H1 (cell line): ENCODE results near the gene SIX3. TPM values are rescaled to one million over a fixed set of nuclear protein-coding genes. Genes with fewer than 3 reads are reported as not detected.

Source experiments
- CTCF ChIA-PET: fragments of 300-600 bp; sonication (Branson Sonifier 250); formaldehyde crosslinking; loops from one replicate; lab custom pipeline; 2021; ENCODE audit not compliant: partially characterized antibody; lab: Charles Lee
- POLR2A ChIA-PET: fragments of 300-600 bp; sonication (Branson Sonifier 250); formaldehyde crosslinking; loops from one replicate; lab custom pipeline; 2021; ENCODE audit warnings: inconsistent platforms; ENCODE audit not compliant: partially characterized antibody; lab: Charles Lee
- DNase-seq, 2 experiments: peaks; one replicate each; pipeline versions ENCODE4 v3.0.0 to v3.0.0-alpha.2; 2010 to 2022; ENCODE audit warnings: low spot score in 2 of 2, low read depth in 1 of 2, mixed read lengths in 1 of 2
- FAIRE-seq: peaks from 2 replicates; lab custom pipeline; 2011; peaks lifted over from hg19 to GRCh38; lab: Jason Lieb, UNC
- H2AFZ ChIP-seq: 2 replicates; pipeline ENCODE4 v1.8.1; 2012; ENCODE audit warnings: low read length, inconsistent platforms
- H2AK5ac ChIP-seq: 2 replicates; pipeline ENCODE4 v1.6.1; 2013; ENCODE audit warnings: low read depth, low read length
- H2BK120ac ChIP-seq: replicated peaks from 2 replicates; pipeline ENCODE3; 2013; ENCODE audit warnings: low read depth, low read length, inconsistent platforms
- H2BK12ac ChIP-seq: 2 replicates; pipeline ENCODE4 v1.6.1; 2013; ENCODE audit warnings: low read depth, low read length
- H2BK15ac ChIP-seq: 2 replicates; pipeline ENCODE4 v1.6.1; 2013; ENCODE audit warnings: low read length
- H2BK20ac ChIP-seq: 2 replicates; pipeline ENCODE4 v1.6.1; 2013; ENCODE audit warnings: low read length
- H2BK5ac ChIP-seq: 2 replicates; pipeline ENCODE4 v1.6.1; 2013; ENCODE audit warnings: low read depth, low read length
- H3K14ac ChIP-seq: 2 replicates; pipeline ENCODE4 v1.6.1; 2013; ENCODE audit warnings: inconsistent platforms; ENCODE audit not compliant: insufficient read length
- H3K18ac ChIP-seq: 2 replicates; pipeline ENCODE4 v1.6.1; 2013; ENCODE audit warnings: low read length; ENCODE audit errors: extremely low read depth
- H3K23ac ChIP-seq: 2 replicates; pipeline ENCODE4 v1.6.1; 2013; ENCODE audit warnings: inconsistent platforms; ENCODE audit not compliant: insufficient read length
- H3K23me2 ChIP-seq: 2 replicates; pipeline ENCODE4 v1.6.1; 2013; ENCODE audit warnings: low read depth, low read length
- H3K27ac ChIP-seq: 2 replicates; pipeline ENCODE4 v1.6.1; 2011; ENCODE audit warnings: low read depth, low read length, inconsistent platforms
- H3K27me3 ChIP-seq, 4 experiments: replicated peaks in 1 of 4; 1 replicate in 1 of 4; 2 replicates in 3 of 4; pipeline versions ENCODE4 v1.6.1 to v1.8.1; 2011 to 2013; ENCODE audit warnings: low read length in 3 of 4, mild to moderate bottlenecking in 3 of 4, inconsistent platforms in 2 of 4, mixed read lengths in 2 of 4, moderate library complexity in 1 of 4; ENCODE audit not compliant: control insufficient read depth in 3 of 4, insufficient read depth in 3 of 4; ENCODE audit errors: extremely low read depth in 1 of 4
- H3K36me3 ChIP-seq, 4 experiments: 2 replicates each; pipeline versions ENCODE4 v1.6.1 to v1.8.1; 2011 to 2013; ENCODE audit warnings: mild to moderate bottlenecking in 4 of 4, low read length in 3 of 4, moderate library complexity in 2 of 4, control low read depth in 1 of 4, inconsistent platforms in 1 of 4; ENCODE audit not compliant: insufficient read depth in 4 of 4, control insufficient read depth in 2 of 4
- H3K4ac ChIP-seq: replicated peaks from 2 replicates; pipeline ENCODE3; 2013; ENCODE audit warnings: low read length, low read depth, mixed read lengths, inconsistent platforms; ENCODE audit not compliant: insufficient read length
- H3K4me1 ChIP-seq, 4 experiments: replicated peaks in 1 of 4; 1 replicate in 1 of 4; 2 replicates in 3 of 4; pipeline versions ENCODE4 v1.6.1 to v1.8.1; 2011 to 2013; ENCODE audit warnings: low read length in 3 of 4, inconsistent platforms in 2 of 4, mixed read lengths in 1 of 4; ENCODE audit not compliant: insufficient read depth in 4 of 4, control insufficient read depth in 3 of 4
- H3K4me2 ChIP-seq, 2 experiments: 2 replicates each; pipeline versions ENCODE4 v1.6.1 to v1.8.1; 2011 to 2013; ENCODE audit warnings: low read depth in 2 of 2, low read length in 2 of 2, control low read depth in 1 of 2, inconsistent platforms in 1 of 2, mild to moderate bottlenecking in 1 of 2; ENCODE audit not compliant: insufficient read depth in 1 of 2
- H3K4me3 ChIP-seq, 4 experiments: fragments of 200-600, 300-600 bp in 1 of 4; sonication (generic), shearing (Covaris generic), sonication (Bioruptor Twin) in 1 of 4; 2 replicates each; pipeline versions ENCODE4 v1.5.1 to v1.8.1; 2011 to 2016; ENCODE audit warnings: low read length in 4 of 4, low read depth in 3 of 4, control low read depth in 2 of 4, inconsistent platforms in 2 of 4, mild to moderate bottlenecking in 2 of 4, mixed read lengths in 1 of 4, moderate library complexity in 1 of 4; ENCODE audit not compliant: insufficient read depth in 2 of 4; ENCODE audit errors: extremely low read depth in 1 of 4
- H3K56ac ChIP-seq: replicated peaks from 2 replicates; pipeline ENCODE3; 2013; ENCODE audit warnings: low read depth, mild to moderate bottlenecking, mixed read lengths, low read length, inconsistent platforms; ENCODE audit not compliant: insufficient read length
- H3K79me1 ChIP-seq: 2 replicates; pipeline ENCODE4 v1.6.1; 2013; ENCODE audit warnings: low read depth, low read length, control low read depth
- H3K79me2 ChIP-seq, 2 experiments: 2 replicates each; pipeline versions ENCODE4 v1.6.1 to v1.8.1; 2012 to 2013; ENCODE audit warnings: low read length in 2 of 2, mild to moderate bottlenecking in 2 of 2, inconsistent platforms in 1 of 2; ENCODE audit not compliant: insufficient read depth in 2 of 2, control insufficient read depth in 1 of 2
- H3K9ac ChIP-seq, 4 experiments: replicated peaks in 1 of 4; 1 replicate in 1 of 4; 2 replicates in 3 of 4; pipeline versions ENCODE4 v1.6.1 to v1.8.1; 2011 to 2013; ENCODE audit warnings: low read depth in 3 of 4, low read length in 3 of 4, control low read depth in 2 of 4, mild to moderate bottlenecking in 2 of 4, moderate library complexity in 2 of 4, inconsistent platforms in 1 of 4; ENCODE audit errors: extremely low read depth in 1 of 4
- H3K9me3 ChIP-seq, 2 experiments: 2 replicates each; pipeline versions ENCODE4 v1.6.1 to v1.8.1; 2012 to 2013; ENCODE audit warnings: mild to moderate bottlenecking in 2 of 2, moderate library complexity in 2 of 2, control low read depth in 1 of 2, inconsistent platforms in 1 of 2, low read depth in 1 of 2, low read length in 1 of 2, mixed read lengths in 1 of 2; ENCODE audit not compliant: insufficient read depth in 2 of 2
- H4K20me1 ChIP-seq, 2 experiments: replicated peaks in 1 of 2; 2 replicates each; pipeline versions ENCODE3 to v1.8.1; 2011 to 2013; ENCODE audit warnings: inconsistent platforms in 2 of 2, low read length in 2 of 2, mild to moderate bottlenecking in 1 of 2; ENCODE audit not compliant: insufficient read depth in 2 of 2, control insufficient read depth in 1 of 2
- H4K5ac ChIP-seq: 2 replicates; pipeline ENCODE4 v1.6.1; 2013; ENCODE audit warnings: low read length, low read depth, mixed read lengths, inconsistent platforms; ENCODE audit not compliant: insufficient read length
- H4K8ac ChIP-seq: 2 replicates; pipeline ENCODE4 v1.8.0; 2013; ENCODE audit warnings: mild to moderate bottlenecking, moderate library complexity, low read length, inconsistent platforms; ENCODE audit not compliant: insufficient read depth; ENCODE audit errors: extremely low read depth
- H4K91ac ChIP-seq: replicated peaks from 2 replicates; pipeline ENCODE3; 2013; ENCODE audit warnings: low read length, mixed read lengths, inconsistent platforms; ENCODE audit not compliant: insufficient read length
- CBX5 ChIP-seq: fragments of 300-800, 300-1000 bp; sonication (generic); IDR thresholded peaks from 2 replicates; pipeline ENCODE4 v1.7.1; 2016; ENCODE audit warnings: antibody characterized with exemption, low read length, low read depth
- MAFK ChIP-seq: IDR thresholded peaks from 2 replicates; pipeline ENCODE4 v1.6.1; 2012; ENCODE audit warnings: low read depth, mild to moderate bottlenecking, improper control_type of control experiment, low read length
- NRF1 ChIP-seq: IDR thresholded peaks from 2 replicates; pipeline ENCODE4 v1.6.1; 2011; ENCODE audit warnings: mild to moderate bottlenecking, low read depth, low read length, improper control_type of control experiment
- PHF8 ChIP-seq: fragments of 200-600 bp; sonication (generic); conservative IDR thresholded peaks from 2 replicates; pipeline ENCODE4 v1.7.1; 2012; ENCODE audit warnings: low read depth, mild to moderate bottlenecking, inconsistent platforms, low read length, moderate library complexity
- WGBS, 2 experiments: shearing (Covaris generic) in 1 of 2; methylation state at CpG; one replicate each; pipeline versions ENCODE4 v1.1.6 to v1.1.7; 2013 to 2015; ENCODE audit warnings: low lambda C conversion rate in 2 of 2, mixed read lengths in 2 of 2, inconsistent platforms in 1 of 2, low coverage in 1 of 2, missing lambda C conversion rate in 1 of 2; ENCODE audit not compliant: insufficient replicate concordance in 2 of 2, insufficient coverage in 1 of 2, insufficient read length in 1 of 2; ENCODE audit errors: extremely low coverage in 1 of 2, missing lambda C conversion rate in 1 of 2; 5-methylcytosine and 5-hydroxymethylcytosine counted together
- polyA plus RNA-seq, 7 experiments: library from polyadenylated mRNA; depleted of rRNA in 3 of 7; stranded (reverse) in 5 of 7; unstranded in 2 of 7; fragments of >200 nt in 5 of 7; fragments of 200-250 nt in 2 of 7; gene quantifications; 1 replicate in 5 of 7; 2 replicates in 1 of 7; 4 replicates in 1 of 7; pipeline versions ENCODE4 v1.2.1 to v1.2.3, GENCODE V29; 2011 to 2013; ENCODE audit warnings: missing spikeins in 2 of 7, mixed read lengths in 2 of 7
- total RNA-seq: library from RNA; stranded (reverse); fragmentation: NEBNext Ultra II Directional; extraction: Animal tissue kit (Norgen Biotek cat#: 25700); gene quantifications from 2 replicates; pipeline ENCODE4 v1.2.1, GENCODE V29; 2021
- TF ChIP-seq, protein P1 (sequence below): IDR thresholded peaks from 2 replicates; pipeline ENCODE4 v1.6.1; 2012; ENCODE audit warnings: low read length, inconsistent platforms
- TF ChIP-seq, protein P2 (sequence below): IDR thresholded peaks from 2 replicates; pipeline ENCODE4 v1.6.1; 2012; ENCODE audit warnings: inconsistent platforms

Gene SIX3
- total and polyA plus RNA-seq, 2 of the 8 experiments (the other 6 are each of a cell fraction or from before 2014, with no cell fraction given) = 0.02 to 0.19 TPM

DNA sequence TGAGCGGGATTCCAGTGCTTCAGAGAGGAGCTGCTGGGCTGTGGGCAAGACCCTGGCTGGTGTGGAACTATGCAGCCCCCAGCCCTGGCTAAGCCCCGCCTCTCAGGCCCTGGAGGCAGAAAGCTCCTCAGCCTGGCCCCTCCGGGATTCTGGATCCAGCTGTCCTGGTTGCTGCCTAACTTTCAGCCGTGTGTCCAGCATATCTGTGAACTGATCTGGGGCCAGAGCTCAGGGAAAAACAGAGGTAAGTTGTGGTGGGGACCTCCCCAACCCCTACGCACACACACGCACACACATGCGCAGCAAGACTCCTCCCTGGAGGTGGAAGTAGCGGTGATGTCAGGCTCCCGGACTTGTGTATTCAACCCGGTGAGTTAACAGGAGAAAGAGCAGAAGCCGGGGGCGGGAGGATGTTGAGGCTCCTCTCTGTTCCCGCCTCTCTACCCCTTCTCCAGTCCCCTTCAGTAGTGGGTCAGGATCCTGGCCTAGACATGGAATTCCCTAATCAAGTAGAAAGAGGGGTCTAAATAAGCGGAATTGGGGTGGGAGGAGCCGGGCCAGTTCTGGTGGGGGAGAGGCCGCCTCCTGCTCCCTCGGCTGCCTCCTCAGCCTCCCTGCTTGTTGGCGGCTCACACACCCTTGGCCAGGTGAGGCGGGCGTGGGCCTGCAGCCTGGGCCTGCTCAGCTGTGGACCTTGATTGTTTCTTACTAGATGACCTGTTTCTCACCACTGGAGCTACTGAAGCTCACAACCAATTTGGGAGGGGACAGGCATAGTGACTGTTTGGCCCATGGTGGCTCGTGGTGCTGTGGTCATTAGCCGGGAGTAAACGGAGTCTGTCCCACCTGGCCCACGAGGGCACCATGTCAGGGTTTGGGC lies 34.3 kb downstream of the SIX3 start:
- no peak for FAIRE-seq
- CTCF ChIA-PET = interaction anchor here (0.6 to 4.6 kb wide), 13 partner anchors 10 to 681 kb away, joined by 3 to 46 read pairs (median 4); no protein-coding TSS in a partner anchor
- H3K56ac ChIP-seq = no peak overlapping the region

More for the DNA sequence above, 34.3 kb downstream of the SIX3 start:
- Histone ChIP-seq H3K36me3 (no peaks in the 10 kb centered on the region), H3K4me3 (peak overlapping the region in 1 of 4 experiments; percentile 9; a peak in 1 of 8 replicates), H3K9ac (no peak overlapping the region), H2BK12ac (no peak overlapping the region), H2BK5ac (no peak overlapping the region), H2AFZ (peak overlapping the region; percentile 92), H3K4me2 (peak overlapping the region; percentile 18 to 46; a peak in 2 of 4 replicates), H3K23me2 (no peaks in the 10 kb centered on the region), H4K5ac (no peak overlapping the region), H3K79me1 (no peaks in the 10 kb centered on the region), H2BK120ac (no peak overlapping the region), H2AK5ac (no peak overlapping the region), H3K4ac (no peak overlapping the region), H4K20me1 (no peaks in the 10 kb centered on the region), H3K4me1 (peaks cover 2 to 19% (median 11%) of the 10 kb centered on the region in 4 experiments; a peak in 6 of 7 replicates), H4K8ac (no peak overlapping the region), H3K79me2 (no peaks in the 10 kb centered on the region), H3K18ac (no peak overlapping the region), H3K23ac (no peak overlapping the region), H2BK20ac (peak overlapping the region; percentile 4; the same call in 1 of the 2 replicates), H3K9me3 (no peaks in the 10 kb centered on the region), H3K27me3 (no peaks in the 10 kb centered on the region; a peak in 1 of 7 replicates), H4K91ac (peak overlapping the region; percentile 63), H2BK15ac (peak overlapping the region; percentile 89; the same call in 1 of the 2 replicates), H3K27ac (no peak overlapping the region), H3K14ac (no peak overlapping the region)
- POLR2A ChIA-PET = no interaction called here
- TF ChIP-seq MAFK (no peak), CBX5 (no peak), NRF1 (no peak), PHF8 (no peak)
- TF ChIP-seq, protein P1, sequence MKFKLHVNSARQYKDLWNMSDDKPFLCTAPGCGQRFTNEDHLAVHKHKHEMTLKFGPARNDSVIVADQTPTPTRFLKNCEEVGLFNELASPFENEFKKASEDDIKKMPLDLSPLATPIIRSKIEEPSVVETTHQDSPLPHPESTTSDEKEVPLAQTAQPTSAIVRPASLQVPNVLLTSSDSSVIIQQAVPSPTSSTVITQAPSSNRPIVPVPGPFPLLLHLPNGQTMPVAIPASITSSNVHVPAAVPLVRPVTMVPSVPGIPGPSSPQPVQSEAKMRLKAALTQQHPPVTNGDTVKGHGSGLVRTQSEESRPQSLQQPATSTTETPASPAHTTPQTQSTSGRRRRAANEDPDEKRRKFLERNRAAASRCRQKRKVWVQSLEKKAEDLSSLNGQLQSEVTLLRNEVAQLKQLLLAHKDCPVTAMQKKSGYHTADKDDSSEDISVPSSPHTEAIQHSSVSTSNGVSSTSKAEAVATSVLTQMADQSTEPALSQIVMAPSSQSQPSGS = no peak
- TF ChIP-seq, protein P2, sequence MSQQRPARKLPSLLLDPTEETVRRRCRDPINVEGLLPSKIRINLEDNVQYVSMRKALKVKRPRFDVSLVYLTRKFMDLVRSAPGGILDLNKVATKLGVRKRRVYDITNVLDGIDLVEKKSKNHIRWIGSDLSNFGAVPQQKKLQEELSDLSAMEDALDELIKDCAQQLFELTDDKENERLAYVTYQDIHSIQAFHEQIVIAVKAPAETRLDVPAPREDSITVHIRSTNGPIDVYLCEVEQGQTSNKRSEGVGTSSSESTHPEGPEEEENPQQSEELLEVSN = peak; percentile 24; the same call in 1 of the 2 replicates
- no peak for DNase-seq
- 67% methylated on average over 17 of the region's 24 CpGs; no CpG with 5 or more reads in 1 of the 2 experiments for WGBS, 2 experiments
